Measurements from ENCODE around the gene C1orf116.

Gene C1orf116

DNA sequence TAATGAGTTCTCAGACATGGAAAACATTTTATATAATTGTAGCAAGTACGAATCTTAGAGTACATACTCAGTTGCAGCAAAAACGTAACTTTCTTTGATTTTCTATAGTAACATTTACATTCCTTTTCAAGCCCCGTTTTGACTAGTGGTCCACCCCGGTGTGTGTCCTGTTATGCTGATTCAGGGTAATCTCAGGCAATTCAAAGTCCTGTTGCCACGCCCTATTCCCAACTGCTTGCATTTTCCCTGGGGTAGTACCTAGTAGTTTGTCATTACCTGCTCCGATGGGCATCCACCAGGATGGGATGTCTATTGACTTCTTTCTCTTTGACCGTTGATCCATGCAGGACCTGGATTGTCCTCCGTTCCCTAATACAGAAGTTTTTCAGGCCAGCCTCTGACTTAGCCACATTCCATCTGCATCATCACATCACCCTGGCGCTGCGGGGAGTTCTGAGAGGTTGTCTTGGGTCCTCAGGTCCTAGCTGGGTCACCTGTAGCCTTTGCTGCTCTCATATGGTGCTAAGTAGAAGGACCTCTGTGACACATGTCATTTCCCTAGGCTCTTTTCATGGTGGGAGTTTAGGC is 47.3 kb downstream of the C1orf116 start:
- DNase-seq = no peak

- DNase-seq = peak; percentile 51
Measured at GRCh38 chr1:206982216-206982615, 50.3 kb downstream of the C1orf116 start.

- peak; percentile 36 for DNase-seq
Measured at GRCh38 chr1:206979379-206980043, 53.0 kb downstream of the C1orf116 start.

- DNase-seq = no peak
Measured at GRCh38 chr1:206978259-206978658, 54.3 kb downstream of the C1orf116 start.

GRCh38 chr1:206975306-206975705 is 57.2 kb downstream of the C1orf116 start:
- DNase-seq = peak; percentile 87

- no peak for DNase-seq
Measured at GRCh38 chr1:206974140-206974539, 58.4 kb downstream of the C1orf116 start.

- no peak for DNase-seq
Measured at GRCh38 chr1:206972728-206973127, 59.8 kb downstream of the C1orf116 start.

DNA sequence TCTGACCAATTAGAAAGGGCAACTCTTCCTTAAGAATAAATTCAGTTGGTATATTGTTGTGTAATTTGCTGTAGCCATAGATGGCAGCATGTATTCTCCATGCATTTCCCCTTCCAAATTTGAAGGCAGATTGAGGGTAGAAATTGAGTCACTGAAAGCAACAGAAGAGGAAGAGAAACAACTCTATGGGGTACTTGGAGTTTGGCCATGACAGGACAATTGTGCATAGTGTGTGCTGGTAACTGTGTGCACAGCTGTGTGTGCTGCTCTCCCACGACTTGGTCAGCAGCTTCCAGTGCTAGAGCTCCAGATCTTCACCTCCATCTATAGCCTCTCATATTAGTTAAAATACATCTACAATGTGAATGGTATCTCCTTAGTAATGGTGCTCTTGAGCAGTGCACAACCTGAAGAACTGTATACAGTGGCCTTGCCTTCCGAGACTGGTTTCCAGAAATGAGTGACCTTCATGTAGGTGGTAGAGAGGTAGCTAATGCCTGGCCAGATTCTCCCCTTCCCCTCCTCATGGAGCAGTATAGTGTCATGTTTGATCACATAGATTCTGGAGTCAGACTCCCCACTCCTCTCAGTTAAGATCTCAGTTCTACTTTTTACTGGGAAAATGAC is 61.4 kb downstream of the C1orf116 start:
- DNase-seq = no peak

GRCh38 chr1:206970446-206970845 is 62.1 kb downstream of the C1orf116 start, which contains the start of gene FCAMR:
TSS of gene FCAMR (minus strand) at chr1:206970460. CDS start at chr1:206970125, 335 bp downstream.
- no peak for DNase-seq

DNA sequence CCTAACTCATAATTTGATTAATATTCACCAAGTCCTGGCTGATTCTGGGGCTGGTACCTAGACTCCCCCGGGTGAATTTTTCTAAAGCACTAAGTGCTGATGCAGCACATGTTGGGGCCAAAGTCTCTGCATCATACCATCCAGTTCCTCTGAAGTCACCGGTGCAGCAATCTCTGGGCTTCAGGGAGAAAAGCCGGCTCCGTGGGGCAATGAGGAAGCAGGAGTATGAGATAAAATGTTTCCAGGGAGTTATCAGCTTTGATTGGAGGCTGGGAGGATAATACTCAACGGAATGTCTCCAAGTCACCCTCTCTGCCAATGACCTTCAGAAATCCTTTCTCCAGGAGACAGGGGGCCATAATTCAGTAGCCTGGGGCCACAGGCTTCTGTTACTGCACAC is 63.5 kb downstream of the C1orf116 start:
- no peak for DNase-seq

Measured in NCI-H1105 treated with DMSO at 0.1 percent for 48 hours (cell line).